Heart left ventricle (tissue), 16 donors: ENCODE measurements around the gene GPATCH3. TPM values are rescaled to one million over a fixed set of nuclear protein-coding genes. Genes with fewer than 3 reads are reported as not detected.
"Not testable (repeated sequence)": the region's sequence is repeated elsewhere in the genome, so short reads cannot be mapped to it uniquely, and the experiment has no call there.

Experiments used
- ATAC-seq, 4 donors: fragments of 200-7000 bp; cut with Tn5 transposase; one replicate each; pipeline ENCODE4 v1.9.1; 2020 to 2022; ENCODE audit warnings: moderate library complexity in 4 of 4, mild to moderate bottlenecking in 3 of 4, moderate number of reproducible peaks in 1 of 4
- DNase-seq, 5 donors: peaks; one replicate each; pipeline ENCODE4 v3.0.0-alpha.2; 2020
- H3K27ac ChIP-seq, 12 donors: fragments of 200-600 bp; sonication (generic) in 4 of 12; one replicate each; pipeline versions ENCODE4 v1.5.0 to v1.8.0; 2016 to 2022; ENCODE audit warnings: mild to moderate bottlenecking in 2 of 12
- H3K27me3 ChIP-seq, 9 donors: fragments of 200-600 bp; sonication (generic) in 2 of 9; one replicate each; pipeline versions ENCODE4 v1.5.1 to v1.8.0; 2016 to 2022; ENCODE audit warnings: mild to moderate bottlenecking in 3 of 9
- H3K36me3 ChIP-seq, 9 donors: fragments of 200-600 bp; sonication (generic) in 2 of 9; one replicate each; pipeline versions ENCODE4 v1.5.0 to v1.8.0; 2018 to 2022; ENCODE audit warnings: mild to moderate bottlenecking in 2 of 9
- H3K4me1 ChIP-seq, 12 donors: fragments of 200-600 bp; sonication (generic) in 4 of 12; one replicate each; pipeline versions ENCODE4 v1.5.0 to v1.8.0; 2016 to 2022; ENCODE audit warnings: mild to moderate bottlenecking in 3 of 12
- H3K4me3 ChIP-seq, 12 donors: fragments of 200-600 bp; sonication (generic) in 4 of 12; one replicate each; pipeline versions ENCODE4 v1.5.0 to v1.8.0; 2017 to 2022; ENCODE audit warnings: mild to moderate bottlenecking in 9 of 12, moderate library complexity in 4 of 12
- H3K9me3 ChIP-seq, 12 donors: fragments of 200-600 bp; sonication (generic) in 4 of 12; one replicate each; pipeline versions ENCODE4 v1.5.0 to v1.8.0; 2016 to 2022; ENCODE audit warnings: mild to moderate bottlenecking in 1 of 12
- POLR2A ChIP-seq, 2 donors: fragments of 450-650 bp; IDR thresholded peaks; one replicate each; pipeline ENCODE4 v1.6.1; 2017; ENCODE audit warnings: antibody characterized with exemption in 2 of 2, mild to moderate bottlenecking in 2 of 2, moderate library complexity in 2 of 2
- WGBS, 4 donors: extraction: QIAGEN DNeasy Blood & Tissue Kit in 2 of 4; methylation state at CpG; one replicate each; pipeline versions ENCODE4 v1.1.5 to v1.1.7; 2013 to 2018; 5-methylcytosine and 5-hydroxymethylcytosine counted together
- intact Hi-C, 10 donors: fragments of 100-400 bp; cut with DNase I; formaldehyde crosslinking; loops; one replicate each; pipeline versions ENCODE4 v1.11.1 to v1.14.2; 2022
- polyA plus RNA-seq, 2 donors: library from polyadenylated mRNA; stranded (reverse); fragments of 200-250 nt; gene quantifications; one replicate each; pipeline ENCODE4 v1.2.3, GENCODE V29; 2013
- total RNA-seq, 9 donors: library from RNA; depleted of rRNA in 2 of 9; stranded (reverse); fragments of >200 nt in 2 of 9; fragmentation: NEBNext Ultra II Directional in 3 of 9; extraction: Animal tissue kit (Norgen Biotek cat#: 25700) in 3 of 9; gene quantifications; one replicate each; pipeline versions ENCODE4 v1.1.0 to v1.2.4, GENCODE V29; 2016 to 2023
- TF ChIP-seq, protein P1 (sequence below), 12 donors: fragments of 200-600 bp; sonication (generic) in 4 of 12; IDR thresholded peaks; one replicate each; pipeline versions ENCODE4 v1.5.0 to v1.8.0; 2018 to 2022; ENCODE audit warnings: antibody characterized with exemption in 12 of 12, mild to moderate bottlenecking in 5 of 12
- donor health status: ischemic (EF 13 %, LVEDD 7.1; RV severe dilation, severe dysfunction).
- donor health status: healthy with polysubstance abuse.
- donor health status: DM: no; HTN: yes; CAD: no.
- donor health status: DM: no; HTN: no; CAD: no.
- donor health status: ischemic (EF 25% LVEDD 6.9; RV normal size, moderate dysfunction).
- donor health status: ischemic (EF 25% LVEDD 5.7; RV mildly dilated, moderate dysfunction).
- donor health status: healthy.
- donor health status: DM: yes; HTN: yes; CAD: no.
- donor health status: ischemic (EF 35%, LVEDD 5.7; RV mildly dilated, moderate dysfunction).
- donor health status: nonischemic (EF 11% LVEDD 7.7; RV severe dilation, severe dysfunction).
- donor health status: DM: yes; HTN: yes; CAD: no.
- donor health status: PGD.
- donor health status: ischemic (EF 29% LVEDD 5.4; RV normal size, mild dysfunction).
- donor health status: nonischemic (EF 23%, LVEDD 6.1; RV moderate dilation, normal function).

The GPATCH3 gene
- total and polyA plus RNA-seq, 11 donors = 6.0 to 14.9 (median 9.0) TPM

DNA sequence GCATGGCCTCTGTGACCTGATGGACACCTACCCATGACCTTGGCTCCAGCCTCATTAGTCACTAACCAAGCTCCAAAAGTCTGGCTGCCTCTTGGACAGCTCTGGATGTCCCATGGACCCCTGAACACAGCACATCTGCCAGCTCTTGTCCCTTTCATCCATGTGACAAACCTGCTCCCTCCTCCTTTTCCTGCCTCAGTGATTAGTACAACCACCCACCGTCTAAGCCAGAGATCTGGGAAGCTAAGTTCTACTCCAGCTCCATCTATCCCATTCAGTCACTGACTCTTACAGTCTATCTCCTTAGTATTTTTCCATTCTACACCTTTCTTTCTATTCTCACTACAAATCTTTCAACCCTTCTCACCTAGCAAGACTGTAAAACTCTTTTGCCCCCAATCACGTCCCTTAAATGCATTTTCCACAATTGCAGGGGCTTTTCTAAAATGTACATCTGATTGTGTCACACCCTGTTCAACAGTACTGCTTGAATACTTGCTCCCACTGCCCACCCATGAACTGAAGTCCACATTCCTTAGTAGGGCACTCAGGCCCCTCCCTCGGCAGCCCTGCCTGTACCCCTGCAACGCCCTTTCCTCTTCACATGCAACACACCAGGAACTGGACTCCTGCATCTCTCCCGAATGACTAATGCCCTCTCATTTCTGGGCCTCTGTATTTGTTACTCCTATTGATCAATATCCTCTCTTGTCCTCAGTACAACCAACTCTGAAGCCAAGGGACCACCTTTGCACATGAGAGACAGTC lies 17.4 kb downstream of the GPATCH3 start:
- intact Hi-C loops = no loop called here
- Histone ChIP-seq H3K4me1 (peaks cover 0 to 12% (median 1%) of the 10 kb centered on the region in 12 donors), H3K27ac (no peak overlapping the region), H3K36me3 (peaks cover 3 to 100% (median 96%) of the 10 kb centered on the region in 9 donors), H3K4me3 (no peak overlapping the region), H3K27me3 (no peaks in the 10 kb centered on the region), H3K9me3 (no peaks in the 10 kb centered on the region)
- ATAC-seq (no peak), DNase-seq (no peak)
- TF ChIP-seq POLR2A (IDR thresholded peaks at IDR 0.05) = no peak
- TF ChIP-seq, protein P1, sequence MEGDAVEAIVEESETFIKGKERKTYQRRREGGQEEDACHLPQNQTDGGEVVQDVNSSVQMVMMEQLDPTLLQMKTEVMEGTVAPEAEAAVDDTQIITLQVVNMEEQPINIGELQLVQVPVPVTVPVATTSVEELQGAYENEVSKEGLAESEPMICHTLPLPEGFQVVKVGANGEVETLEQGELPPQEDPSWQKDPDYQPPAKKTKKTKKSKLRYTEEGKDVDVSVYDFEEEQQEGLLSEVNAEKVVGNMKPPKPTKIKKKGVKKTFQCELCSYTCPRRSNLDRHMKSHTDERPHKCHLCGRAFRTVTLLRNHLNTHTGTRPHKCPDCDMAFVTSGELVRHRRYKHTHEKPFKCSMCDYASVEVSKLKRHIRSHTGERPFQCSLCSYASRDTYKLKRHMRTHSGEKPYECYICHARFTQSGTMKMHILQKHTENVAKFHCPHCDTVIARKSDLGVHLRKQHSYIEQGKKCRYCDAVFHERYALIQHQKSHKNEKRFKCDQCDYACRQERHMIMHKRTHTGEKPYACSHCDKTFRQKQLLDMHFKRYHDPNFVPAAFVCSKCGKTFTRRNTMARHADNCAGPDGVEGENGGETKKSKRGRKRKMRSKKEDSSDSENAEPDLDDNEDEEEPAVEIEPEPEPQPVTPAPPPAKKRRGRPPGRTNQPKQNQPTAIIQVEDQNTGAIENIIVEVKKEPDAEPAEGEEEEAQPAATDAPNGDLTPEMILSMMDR (IDR thresholded peaks at IDR 0.05) = no peak
- WGBS, 4 donors = 85 to 92% (median 89%) methylated on average over 5 of the region's 5 CpGs

DNA sequence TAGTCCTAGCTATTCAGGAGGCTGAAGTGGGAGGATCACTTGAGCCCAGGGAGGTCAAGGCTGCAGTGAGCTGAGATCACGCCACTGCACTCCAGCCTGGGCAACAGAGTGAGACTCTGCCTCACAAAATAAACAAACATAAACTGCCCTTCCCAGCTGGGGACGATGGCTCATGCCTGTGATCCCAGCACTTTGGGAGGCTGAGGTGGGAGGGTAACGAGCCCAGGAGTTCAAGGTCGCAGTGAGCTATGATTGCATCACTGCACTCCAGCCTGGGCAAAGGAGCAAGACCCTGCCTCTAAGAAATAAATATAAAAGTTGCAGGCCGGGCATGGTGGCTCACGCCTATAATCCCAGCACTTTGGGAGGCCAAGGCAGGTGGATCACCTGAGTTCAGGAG lies 18.7 kb downstream of the GPATCH3 start:
- intact Hi-C loops, H3K4me3 ChIP-seq, H3K27ac ChIP-seq, DNase-seq, ATAC-seq, H3K27me3 ChIP-seq, H3K9me3 ChIP-seq, H3K4me1 ChIP-seq: not testable (repeated sequence)
- WGBS, 4 donors = 88 to 93% (median 91%) methylated on average over 6 of the region's 6 CpGs
- peaks cover 3 to 99% (median 92%) of the 10 kb centered on the region in 9 donors for H3K36me3 ChIP-seq

- Histone ChIP-seq H3K36me3 (peaks cover 0 to 96% (median 84%) of the 10 kb centered on the region in 9 donors), H3K27ac (no peak overlapping the region), H3K27me3 (no peaks in the 10 kb centered on the region), H3K9me3 (no peaks in the 10 kb centered on the region), H3K4me3 (no peak overlapping the region), H3K4me1 (peaks cover 0 to 7% (median 0%) of the 10 kb centered on the region in 12 donors)
- intact Hi-C loops = loop anchor here (2.0 to 10.0 kb wide), 9 partner anchors 27 to 385 kb away; no protein-coding TSS in a partner anchor
- DNase-seq (no peak), ATAC-seq (no peak)
- 93 to 97% (median 95%) methylated on average over 4 of the region's 4 CpGs for WGBS, 4 donors
- no peak for TF ChIP-seq POLR2A (IDR thresholded peaks at IDR 0.05)
- TF ChIP-seq, protein P1 (IDR thresholded peaks at IDR 0.05) = no peak
Observed at GRCh38 chr1:26879793-26880192, 20.5 kb downstream of the GPATCH3 start.

- Histone ChIP-seq H3K4me1 (peaks cover 0 to 7% (median 0%) of the 10 kb centered on the region in 12 donors), H3K4me3 (no peak overlapping the region), H3K36me3 (peaks cover 0 to 77% (median 60%) of the 10 kb centered on the region in 9 donors), H3K27ac (no peak overlapping the region), H3K9me3 (no peaks in the 10 kb centered on the region), H3K27me3 (no peaks in the 10 kb centered on the region)
- ATAC-seq (no peak), DNase-seq (no peak)
- intact Hi-C loops = loop anchor here (2.0 to 10.0 kb wide), 8 partner anchors 25 to 383 kb away; no protein-coding TSS in a partner anchor
- TF ChIP-seq, protein P1 (IDR thresholded peaks at IDR 0.05) = no peak
- no peak for TF ChIP-seq POLR2A (IDR thresholded peaks at IDR 0.05)
- WGBS, 4 donors = 68 to 83% (median 79%) methylated on average over 2 of the region's 2 CpGs
Observed at GRCh38 chr1:26877326-26877725, 22.9 kb downstream of the GPATCH3 start.
